Activated CD8-positive, alpha-beta memory T cell treated with anti-CD3 and anti-CD28 coated beads for 36 hours (primary cell): ENCODE results near the gene FGD6. TPM values are rescaled to one million over a fixed set of nuclear protein-coding genes. Genes with fewer than 3 reads are reported as not detected.
"Not testable (repeated sequence)": the region's sequence is repeated elsewhere in the genome, so short reads cannot be mapped to it uniquely, and the experiment has no call there.

Experiments used
- CTCF ChIA-PET: fragments of 350-600 bp; sonication (Branson Sonifier 250); formaldehyde crosslinking; loops from one replicate; lab custom pipeline; 2021; ENCODE audit warnings: antibody characterized with exemption; lab: Charles Lee
- POLR2A ChIA-PET: fragments of 350-600 bp; sonication (Branson Sonifier 250); formaldehyde crosslinking; loops from one replicate; lab custom pipeline; 2021; ENCODE audit warnings: antibody characterized with exemption; lab: Charles Lee
- total RNA-seq, 2 experiments: library from RNA; stranded (reverse); gene quantifications; one replicate each; pipeline ENCODE4 v1.2.3, GENCODE V29; 2021

Gene FGD6
- total RNA-seq, 2 experiments from 2014 or later: 0.99 to 1.6 TPM

DNA sequence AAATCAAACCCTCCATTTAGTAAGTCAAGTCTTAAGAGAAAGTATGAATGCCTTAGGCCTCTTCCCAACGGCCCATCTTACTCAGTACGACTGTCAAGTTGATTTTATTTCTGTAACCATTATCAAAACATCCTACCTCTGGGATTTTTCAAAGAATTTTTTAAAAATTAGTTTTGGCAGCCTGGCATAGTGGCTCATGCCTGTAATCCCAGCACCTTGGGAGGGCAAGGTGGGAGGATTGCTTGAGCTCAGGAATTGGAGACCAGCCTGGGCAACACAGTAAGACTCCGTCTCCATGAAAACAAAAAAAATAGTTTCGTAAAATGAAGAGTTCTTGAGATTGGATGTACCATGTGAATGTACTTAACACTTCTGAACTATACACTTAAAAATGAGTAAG, 4.1 kb downstream of the FGD6 start:
- CTCF ChIA-PET: no interaction called here
- POLR2A ChIA-PET: no interaction called here

DNA sequence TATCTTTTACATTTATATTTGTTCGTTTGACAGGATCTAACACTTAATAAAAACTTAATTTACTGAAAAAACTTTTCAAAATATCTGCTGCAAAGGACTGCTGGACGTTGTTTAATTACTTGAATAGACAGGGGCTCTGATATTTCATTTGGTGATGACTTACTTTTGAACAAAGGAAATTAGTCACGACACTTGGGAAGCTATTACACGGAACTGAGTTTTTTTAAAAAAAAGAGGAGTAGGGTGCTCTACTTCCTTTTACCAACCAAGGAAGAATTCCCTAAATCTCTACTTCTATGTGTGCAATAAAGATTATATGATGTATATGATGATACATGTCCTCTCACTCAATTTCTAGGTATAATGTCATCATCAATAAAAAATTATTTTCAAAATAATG, 4.7 kb downstream of the FGD6 start:
- CTCF ChIA-PET: no interaction called here
- POLR2A ChIA-PET: no interaction called here

DNA sequence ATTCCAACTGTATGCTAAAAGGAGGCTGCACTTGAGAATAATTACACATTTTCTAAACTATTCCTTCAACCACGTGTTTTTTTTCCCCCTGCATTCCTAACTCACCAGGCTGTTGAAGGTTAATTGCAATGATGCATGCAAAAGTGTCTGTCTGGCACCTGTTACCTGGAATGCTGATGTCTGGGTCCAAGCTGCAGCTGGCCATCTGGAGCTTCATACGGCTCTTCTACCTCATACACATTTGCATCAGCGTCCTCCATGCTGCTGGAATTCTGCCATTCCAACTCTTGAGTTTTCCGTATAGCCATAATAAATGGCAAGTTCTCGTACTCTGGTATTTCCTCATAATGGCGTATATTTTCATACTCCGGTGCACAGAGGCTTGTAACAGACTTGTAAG, 8.6 kb downstream of the FGD6 start:
- POLR2A ChIA-PET: no interaction called here
- CTCF ChIA-PET: no interaction called here

DNA sequence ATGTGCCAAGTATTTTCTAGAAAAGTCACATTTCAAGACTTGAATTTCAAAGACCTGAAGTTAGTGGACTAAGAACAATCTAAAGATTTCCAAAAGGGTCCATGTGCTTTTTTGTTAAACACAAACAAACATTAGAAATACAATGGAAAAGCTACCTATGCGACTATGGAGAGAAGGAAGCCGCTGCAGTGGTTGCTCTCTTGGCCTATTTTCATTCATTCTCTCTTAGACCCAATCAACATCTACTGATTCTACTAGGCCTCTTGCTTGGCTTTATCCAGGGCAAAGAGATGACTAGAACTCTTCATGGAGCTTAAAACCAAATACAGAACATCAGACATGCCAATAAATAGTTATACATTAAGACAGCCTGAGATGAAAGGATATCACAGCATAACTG, 9.9 kb downstream of the FGD6 start:
- CTCF ChIA-PET: interaction anchor here (0.6 kb wide), 1 partner anchor 408 kb away, joined by 3 read pairs; no protein-coding TSS in a partner anchor
- POLR2A ChIA-PET: no interaction called here

DNA sequence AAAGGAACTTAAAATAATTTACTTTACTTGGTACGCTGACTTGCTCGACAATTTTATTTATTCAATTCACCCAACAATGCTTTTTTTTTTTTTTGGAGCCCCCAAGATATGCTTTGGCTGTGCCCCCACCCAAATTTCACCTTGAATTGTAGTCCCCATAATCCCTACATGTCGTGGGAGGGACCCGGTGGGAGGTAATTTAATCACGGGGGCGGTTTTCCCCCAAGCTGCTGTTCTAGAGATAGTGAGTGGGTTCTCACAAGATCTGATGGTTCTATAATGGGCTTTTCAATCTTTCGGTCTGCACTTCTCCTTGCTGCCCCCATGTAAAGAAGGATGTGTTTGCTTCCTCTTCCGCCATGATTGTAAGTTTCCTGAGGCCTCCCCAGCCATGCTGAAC, 10.4 kb downstream of the FGD6 start:
- ChIA-PET POLR2A (no interaction called here), CTCF (interaction anchor here (0.6 kb wide), 1 partner anchor 408 kb away, joined by 3 read pairs; no protein-coding TSS in a partner anchor)

DNA sequence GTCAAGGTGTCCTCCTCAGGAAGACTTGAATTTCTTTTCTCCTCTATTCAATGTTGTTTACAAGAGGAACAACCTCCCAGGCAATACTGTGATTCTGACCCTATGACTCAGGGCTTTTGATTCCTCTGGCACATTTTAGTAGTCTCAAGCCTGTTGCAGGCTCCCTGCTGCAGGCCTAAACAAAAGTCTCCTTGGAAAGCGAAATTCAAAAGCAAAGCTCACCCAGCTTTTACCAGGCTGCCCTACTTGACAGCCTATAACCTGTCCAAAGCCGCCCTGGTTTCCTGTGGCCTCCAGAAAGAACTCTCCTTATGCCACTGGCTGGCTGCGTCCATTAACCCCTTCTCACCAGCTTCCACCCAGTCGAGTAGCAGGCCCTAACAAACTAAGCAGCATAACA, 11.6 kb downstream of the FGD6 start:
- POLR2A ChIA-PET: interaction anchor here (0.6 kb wide), 1 partner anchor 408 kb away, joined by 3 read pairs; no protein-coding TSS in a partner anchor
- CTCF ChIA-PET: no interaction called here

DNA sequence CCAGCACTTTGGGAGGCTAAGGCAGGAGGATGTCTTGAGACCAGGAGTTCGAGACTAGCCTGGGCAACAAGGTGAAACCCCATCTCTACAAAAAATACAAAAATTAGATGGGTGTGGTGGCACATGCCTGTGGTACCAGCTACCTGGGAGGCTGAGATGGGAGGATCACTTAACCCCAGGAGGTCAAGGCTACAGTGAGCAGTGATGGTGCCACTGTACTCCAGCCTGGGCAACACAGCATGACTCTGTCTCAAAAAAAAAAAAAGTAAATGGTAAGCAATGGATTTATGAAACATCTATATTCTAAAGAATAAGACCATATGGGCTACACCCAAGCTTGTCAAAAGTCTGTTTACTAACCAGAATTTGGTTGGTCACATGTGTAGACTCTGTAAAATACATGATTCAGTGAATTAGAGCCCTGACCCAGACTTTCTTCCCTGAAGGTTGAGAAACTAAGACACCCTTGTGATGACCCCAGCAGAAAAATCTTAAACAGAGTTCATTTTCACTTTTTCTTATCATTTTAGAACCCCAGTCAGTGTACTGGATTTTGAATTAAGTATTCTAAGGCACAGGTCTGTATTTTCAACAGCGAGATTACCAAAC, 12.1 kb downstream of the FGD6 start:
- CTCF ChIA-PET: interaction anchor here (0.6 kb wide), 1 partner anchor 11 kb away, joined by 4 read pairs; no protein-coding TSS in a partner anchor
- POLR2A ChIA-PET: interaction anchor here (0.6 kb wide), 2 partner anchors 17 to 409 kb away, joined by 3 to 5 read pairs; no protein-coding TSS in a partner anchor

DNA sequence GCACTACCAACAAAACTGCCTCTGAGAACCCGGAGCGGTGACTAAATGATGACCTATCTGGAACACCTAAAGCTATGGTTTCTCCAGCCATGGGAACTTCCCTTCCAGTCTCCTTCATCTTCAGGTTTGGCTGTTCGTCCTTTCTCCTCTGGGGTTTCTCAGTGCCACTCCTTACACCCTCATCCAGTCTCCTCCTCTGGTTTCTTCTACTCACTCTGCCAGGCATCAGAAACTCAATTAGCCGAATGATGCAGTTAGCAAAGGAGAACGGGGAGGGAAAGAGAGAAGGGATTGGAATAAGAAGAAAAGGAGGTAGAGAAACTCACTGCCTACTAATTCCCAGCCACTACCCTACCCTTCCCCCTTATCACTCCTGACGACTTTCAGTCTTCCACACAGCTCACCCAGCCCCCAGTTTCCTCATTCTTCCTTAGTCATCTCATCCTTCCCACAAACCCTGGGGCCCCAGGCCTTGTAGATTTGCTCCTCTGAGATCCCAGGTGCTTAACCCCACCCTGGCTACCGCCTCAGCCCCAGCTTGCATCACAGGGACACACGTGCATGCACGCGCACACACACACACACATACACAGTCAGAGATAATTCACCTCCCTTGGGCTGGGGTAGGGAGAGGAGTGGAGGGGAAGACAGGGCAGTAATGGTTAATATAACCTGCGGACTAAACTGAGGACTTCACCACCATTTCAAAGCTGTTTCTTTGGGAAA, 13.0 kb downstream of the FGD6 start:
- ChIA-PET POLR2A (interaction anchor here (0.6 kb wide), 1 partner anchor 17 kb away, joined by 5 read pairs; no protein-coding TSS in a partner anchor), CTCF (interaction anchor here (0.6 kb wide), 1 partner anchor 12 kb away, joined by 4 read pairs; no protein-coding TSS in a partner anchor)

DNA sequence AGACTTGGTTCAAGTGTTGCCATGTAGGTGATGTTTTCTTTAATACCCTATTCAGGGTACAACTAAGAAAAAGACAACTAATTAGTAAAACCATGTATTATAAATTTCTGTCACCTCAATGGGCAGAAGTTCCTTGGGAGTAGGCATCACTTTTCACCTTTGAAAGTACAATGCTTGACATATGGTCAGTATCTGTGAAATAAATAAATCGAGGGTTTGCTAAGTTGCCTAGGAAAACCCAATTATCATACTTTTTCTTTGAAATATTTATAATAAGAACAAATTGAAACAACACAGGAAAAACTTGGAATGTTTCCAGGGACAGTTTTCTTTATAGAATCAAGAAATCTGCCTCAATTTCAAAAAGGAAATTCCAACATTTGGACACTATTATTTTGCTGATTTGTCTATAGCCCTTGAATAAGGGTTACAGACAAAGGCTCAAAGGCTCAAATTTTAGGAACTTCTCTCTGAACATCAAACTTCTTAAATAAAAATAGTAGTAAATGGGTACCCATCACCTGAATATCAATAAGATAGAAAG, 13.7 kb downstream of the FGD6 start:
- CTCF ChIA-PET: no interaction called here
- POLR2A ChIA-PET: no interaction called here

DNA sequence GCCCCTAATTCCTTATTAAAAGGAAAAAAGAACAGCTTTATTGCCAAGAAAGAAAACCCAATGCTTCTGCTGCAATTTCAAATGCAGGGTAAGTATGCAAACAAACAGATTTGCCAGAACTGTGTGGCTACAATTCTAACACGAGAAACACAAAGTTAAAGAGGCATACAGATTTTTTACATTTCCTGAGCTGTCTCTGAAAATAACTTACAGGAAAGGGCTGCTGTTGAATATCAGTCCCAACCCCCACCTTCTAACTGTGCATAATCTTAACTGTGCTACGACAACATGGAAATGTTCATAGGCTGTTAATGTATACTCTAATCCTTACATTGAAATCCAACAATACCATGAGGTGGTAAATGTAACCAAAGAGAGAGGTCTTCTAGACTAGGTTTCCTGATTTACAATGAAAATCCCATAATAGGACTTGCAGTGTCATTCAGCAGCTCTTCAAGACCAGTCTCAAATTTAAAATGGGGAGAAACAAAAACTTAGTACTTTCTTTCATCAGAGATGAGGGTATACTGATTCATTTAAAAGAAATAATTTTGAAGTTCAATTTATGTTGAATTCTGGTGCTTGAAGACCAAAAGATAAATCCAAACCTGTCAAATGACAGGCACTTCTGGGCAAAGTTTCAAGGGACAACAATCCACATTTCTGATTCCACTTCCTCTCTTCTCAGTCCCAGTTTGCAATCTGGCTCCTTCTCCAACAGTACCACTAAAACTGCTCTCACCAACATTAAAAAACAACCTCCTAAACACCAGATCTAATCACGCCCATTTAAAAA, 14.4 kb downstream of the FGD6 start:
- POLR2A ChIA-PET: no interaction called here
- CTCF ChIA-PET: no interaction called here

DNA sequence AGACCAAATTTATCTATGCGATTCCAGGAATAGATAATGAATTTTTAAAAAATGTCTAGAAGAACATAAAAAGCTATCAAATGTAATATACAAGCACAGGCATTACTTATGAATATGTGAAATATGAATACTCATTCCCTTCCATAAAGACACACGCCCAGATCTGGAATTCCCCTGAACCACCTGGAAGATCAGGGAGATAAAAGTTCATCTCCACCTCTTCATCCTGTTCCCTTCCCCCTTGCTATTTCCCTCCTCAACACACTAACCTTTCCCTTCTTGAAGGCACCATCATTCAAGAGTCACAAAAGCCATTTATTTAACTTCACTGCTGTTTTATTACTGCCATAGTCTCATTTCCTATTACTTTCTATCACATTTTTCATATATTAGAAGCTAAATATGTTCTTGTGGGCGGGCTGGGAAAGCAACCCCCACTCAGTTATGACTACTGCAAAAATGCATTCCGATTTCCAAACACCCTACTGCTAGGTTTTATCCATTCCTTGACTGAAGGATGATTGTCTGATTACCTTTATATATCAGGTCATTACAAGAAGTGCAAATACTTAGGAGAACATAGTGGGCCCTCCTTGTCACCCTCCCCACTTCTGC, 16.1 kb downstream of the FGD6 start:
- POLR2A ChIA-PET: no interaction called here
- CTCF ChIA-PET: no interaction called here

DNA sequence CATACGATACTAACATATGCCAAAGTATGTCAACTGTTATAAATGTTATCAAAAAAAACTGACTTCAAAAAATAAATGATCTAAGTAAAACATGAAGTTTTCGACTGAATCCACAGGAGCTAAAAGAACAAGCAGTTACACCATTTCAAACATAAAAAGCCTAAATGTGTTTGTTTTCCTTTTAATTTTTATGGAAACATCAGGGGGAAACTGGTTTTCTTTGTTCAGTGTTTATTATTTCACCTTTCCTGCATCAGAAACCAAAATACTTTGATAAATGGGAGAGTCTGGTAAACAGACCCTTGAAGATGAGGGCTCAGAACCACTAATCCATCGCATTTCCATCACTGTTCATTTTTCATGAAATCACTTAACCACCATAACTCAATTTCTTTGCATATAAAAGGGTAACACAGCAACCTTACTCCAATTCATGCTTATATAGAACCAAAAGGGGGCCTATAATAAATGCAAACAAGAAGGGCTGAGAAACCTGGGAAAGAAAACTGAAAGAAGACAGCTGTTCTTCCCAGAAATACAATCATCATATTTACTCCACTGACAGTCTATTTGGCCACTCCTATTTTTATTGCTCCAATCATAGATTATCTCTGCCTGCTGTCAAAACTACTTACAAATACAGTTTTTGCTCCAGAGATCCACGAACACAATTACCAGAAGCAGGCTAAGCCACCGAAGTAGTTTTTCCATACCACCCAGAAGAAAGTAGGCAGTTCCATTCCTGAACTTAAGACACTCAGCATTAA, 17.0 kb downstream of the FGD6 start:
- ChIA-PET CTCF (no interaction called here), POLR2A (no interaction called here)

DNA sequence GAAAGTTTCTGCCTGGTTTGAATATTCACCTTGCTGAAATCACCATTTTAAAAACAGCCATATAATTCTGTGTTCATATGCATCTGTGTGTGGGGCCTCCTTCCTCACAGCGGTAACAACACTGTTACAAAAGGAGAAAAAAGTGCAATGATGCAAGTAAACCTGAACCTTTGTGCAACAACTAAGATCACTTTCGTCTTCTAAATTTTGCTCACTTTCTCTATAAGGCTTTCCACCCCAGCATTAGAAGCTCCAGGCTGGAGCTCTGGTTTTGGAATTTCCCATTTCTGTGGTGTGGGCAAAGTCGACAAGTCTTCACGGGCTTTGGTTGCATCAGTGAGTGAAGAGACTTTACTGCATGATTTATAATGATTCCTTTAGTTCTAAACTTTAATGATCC, 18.4 kb downstream of the FGD6 start:
- ChIA-PET CTCF (interaction anchor here (0.6 kb wide), 1 partner anchor 482 kb away, joined by 3 read pairs; no protein-coding TSS in a partner anchor), POLR2A (no interaction called here)

DNA sequence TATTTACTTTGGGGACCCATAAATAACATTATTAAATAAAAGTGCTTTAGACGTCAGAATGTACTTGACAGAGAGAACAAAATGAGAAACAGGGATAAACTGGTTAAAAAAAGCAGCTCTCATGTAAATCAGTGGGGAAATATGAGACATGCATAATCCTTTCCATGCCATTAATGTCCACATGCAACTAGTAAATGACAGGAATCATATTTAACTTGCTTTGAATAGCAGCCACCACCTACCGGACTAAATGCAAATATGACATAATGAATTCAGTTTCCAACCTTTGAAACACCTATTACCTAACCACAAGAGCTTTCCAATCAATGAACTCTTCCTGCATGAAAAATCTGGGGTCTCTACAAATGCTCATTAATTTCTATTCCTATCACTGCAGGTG, 19.6 kb downstream of the FGD6 start:
- CTCF ChIA-PET: no interaction called here
- POLR2A ChIA-PET: no interaction called here

DNA sequence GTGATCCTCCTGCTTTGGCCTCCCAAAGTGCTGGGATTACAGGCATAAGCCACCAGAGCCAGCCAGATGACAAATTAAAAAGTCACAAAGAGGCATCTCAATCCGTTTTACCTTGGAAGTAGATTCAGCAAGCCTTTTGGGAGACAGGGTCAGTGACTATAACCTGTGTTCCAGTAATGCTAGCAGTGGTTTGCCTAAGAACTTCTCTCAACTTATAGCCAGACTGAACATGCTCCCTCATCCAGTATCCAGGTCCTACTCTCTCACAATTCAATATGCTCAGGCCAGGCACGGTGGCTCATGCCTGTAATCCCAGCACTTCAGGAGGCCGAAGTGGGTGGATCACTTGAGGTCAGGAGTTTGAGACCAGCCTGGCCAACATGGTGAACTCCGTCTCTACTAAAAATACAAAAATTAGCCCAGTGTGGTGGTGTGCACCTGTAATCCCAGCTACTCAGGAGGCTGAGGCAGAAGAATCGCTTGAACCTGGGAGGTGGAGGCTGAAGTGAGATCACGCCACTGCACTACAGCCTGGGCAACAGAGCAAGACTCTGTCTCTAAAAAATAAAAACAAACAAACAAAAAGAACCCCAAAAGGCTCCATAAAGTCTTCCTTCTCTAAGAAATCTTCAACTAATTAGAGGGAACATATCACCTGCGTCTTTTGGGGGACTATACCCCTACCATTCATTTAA, 20.2 kb downstream of the FGD6 start:
- CTCF ChIA-PET, POLR2A ChIA-PET: not testable (repeated sequence)

DNA sequence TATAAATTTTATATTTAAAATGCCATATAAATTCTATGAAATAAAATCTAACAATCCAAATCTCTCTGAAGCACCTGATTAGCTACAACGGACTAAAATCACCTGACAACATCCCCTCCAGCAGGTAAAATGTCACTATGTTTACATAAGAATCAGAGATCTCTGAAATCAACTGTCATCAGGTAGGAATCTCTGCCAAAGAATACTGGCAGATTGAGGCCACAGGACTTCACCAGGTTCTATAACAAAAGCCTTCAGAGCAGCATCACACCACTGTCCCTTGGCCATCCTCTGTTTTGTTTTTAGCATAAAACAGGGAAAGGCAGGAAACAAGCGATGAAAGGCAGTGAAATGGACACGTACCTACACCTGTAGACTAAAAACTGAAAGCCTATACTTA, 22.1 kb downstream of the FGD6 start:
- CTCF ChIA-PET: no interaction called here

DNA sequence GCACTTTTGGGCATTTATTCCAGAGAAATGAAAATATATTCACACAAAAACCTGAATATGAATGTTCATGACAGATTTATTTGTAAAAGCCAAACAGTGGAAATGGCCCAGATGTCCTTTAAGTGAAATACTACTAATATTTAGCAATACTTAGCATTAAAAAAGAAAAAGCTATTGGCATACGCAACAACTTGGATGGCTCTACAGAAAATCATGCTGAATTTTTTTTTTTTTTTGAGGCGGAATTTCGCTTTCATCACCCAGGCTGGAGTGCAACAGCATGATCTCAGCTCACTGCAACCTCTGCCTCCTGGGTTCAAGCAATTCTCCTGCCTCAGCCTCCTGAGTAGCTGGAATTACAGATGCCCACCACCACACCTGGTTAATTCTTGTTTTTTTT, 24.1 kb downstream of the FGD6 start:
- POLR2A ChIA-PET: no interaction called here
- CTCF ChIA-PET: no interaction called here

More for the DNA sequence above, 22.1 kb downstream of the FGD6 start:
- POLR2A ChIA-PET: no interaction called here

DNA sequence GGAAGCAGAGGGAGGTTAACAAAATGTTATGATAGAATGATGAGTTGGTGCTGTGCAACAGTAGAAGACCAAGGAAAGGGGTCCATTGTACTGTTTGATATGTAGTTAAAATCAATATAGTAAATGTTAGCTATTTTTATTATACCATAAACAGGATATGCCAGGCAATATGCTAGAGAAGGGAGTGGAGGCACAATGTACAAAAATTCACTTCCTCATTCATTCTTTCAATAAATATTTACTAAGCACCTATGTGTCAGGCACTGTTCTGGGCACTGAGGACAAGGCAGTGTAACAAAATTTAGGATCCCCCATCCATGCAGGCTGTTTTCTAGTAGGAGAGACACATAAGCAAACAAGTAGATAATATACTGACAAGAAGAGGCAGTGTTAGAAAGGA, 25.0 kb downstream of the FGD6 start:
- ChIA-PET CTCF (no interaction called here), POLR2A (no interaction called here)
